GM19023 (cell line): ENCODE data around the gene TMEM59L.

Experiments used
- ATAC-seq: cut with Tn5 transposase; IDR thresholded peaks from one replicate; pipeline ENCODE4 v1.9.1; 2021; ENCODE audit warnings: mild to moderate bottlenecking, moderate library complexity; ENCODE audit not compliant: unreplicated experiment

Gene TMEM59L

DNA sequence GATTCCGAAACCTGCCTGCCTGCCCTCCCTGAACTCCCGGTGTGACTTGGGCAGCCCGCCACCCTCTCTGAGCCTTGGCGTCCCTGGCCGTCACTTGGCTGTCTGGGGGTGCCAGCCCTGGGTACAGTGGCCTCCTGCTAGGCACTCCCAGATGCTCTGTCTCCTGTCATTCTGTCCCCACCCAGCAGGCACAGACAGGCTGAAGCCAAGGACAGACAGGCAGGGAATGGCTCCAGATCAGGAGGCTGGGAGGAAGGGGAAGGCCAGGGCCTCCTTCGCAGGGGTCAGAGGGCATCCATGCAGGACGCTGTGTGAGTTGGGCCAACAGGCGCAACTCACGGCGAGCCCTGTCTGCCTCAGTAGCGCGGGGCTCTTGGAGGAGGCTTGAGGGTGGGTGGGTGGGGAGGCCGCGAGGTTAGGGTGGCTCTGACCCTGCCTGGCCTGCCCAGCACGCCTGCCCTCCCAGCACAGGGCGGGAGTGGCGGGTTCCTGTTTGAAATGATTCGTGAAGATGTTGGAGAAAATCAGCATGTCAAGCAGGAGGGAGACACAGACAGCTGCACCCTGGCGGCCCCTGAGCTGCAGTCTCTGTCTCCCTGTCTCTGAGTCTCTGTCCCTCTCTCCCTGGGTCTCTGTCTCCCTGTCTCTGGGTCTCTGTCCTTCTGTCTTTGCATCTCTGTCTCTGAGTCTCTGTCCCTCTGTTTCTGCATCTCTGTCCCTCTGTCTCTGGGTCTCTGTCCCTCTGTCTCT is 43.8 kb downstream of the TMEM59L start:
- no peak for ATAC-seq

DNA sequence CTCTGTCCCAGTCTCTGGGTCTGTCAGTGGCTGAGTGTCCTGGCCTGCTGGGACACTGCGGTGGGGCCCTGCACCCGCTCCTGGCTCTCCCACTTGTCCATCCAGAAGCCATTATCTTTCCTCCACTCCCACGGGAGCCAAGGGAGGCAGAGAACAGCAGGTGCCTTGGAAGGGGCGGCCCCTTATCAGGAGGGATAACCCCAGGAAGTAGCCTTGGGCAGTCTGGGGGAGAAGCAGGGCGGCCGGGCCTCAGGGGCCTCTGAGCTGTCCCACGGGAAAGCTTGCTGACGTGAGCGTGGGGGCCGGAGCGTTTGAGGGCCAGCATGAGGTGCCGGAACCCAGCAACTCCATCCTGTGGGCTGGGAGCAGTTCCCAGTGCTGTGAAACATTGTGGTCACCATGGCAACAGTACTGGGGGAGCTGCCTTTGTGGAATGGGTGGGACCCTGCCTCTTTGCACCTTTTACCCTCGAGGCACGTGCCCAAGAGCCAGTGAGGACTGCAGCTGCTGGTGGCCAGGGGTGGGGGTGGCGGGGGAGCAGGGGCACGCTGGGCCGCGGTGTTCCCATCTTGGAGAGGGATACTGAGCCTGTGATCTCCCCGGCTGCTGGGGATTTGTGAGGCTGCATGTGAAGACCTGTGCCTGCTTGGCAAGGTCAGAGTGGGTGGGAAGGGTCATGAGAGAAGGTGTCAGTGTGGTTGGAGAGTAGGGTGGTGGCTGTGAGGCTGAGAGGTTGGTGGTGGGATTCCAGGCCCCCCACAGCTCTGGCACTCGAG is 45.1 kb downstream of the TMEM59L start:
- no peak for ATAC-seq

DNA sequence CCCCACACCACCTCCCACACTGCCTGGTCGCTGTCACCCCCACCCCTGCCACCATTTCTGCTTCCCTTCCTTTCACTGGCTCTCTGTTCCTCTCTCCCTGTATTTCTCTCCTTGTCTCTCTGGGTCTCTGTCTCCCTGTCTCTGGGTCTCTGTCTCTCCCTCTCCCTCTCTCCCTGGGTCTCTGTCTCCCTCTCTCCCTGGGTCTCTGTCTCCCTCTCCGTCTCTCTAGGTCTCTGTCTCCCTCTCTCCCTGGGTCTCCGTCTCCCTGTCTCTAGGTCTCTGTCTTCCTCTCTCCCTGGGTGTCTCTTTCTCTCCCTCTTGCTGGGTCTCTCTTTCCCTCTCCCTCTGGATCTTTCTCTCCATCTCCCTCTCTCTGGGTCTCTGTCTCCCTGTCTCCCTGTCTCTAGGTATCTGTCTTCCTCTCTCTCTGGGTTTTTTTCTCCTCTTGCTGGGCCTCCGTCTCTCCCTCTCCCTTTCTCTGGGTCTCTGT is 45.7 kb downstream of the TMEM59L start:
- no peak for ATAC-seq

DNA sequence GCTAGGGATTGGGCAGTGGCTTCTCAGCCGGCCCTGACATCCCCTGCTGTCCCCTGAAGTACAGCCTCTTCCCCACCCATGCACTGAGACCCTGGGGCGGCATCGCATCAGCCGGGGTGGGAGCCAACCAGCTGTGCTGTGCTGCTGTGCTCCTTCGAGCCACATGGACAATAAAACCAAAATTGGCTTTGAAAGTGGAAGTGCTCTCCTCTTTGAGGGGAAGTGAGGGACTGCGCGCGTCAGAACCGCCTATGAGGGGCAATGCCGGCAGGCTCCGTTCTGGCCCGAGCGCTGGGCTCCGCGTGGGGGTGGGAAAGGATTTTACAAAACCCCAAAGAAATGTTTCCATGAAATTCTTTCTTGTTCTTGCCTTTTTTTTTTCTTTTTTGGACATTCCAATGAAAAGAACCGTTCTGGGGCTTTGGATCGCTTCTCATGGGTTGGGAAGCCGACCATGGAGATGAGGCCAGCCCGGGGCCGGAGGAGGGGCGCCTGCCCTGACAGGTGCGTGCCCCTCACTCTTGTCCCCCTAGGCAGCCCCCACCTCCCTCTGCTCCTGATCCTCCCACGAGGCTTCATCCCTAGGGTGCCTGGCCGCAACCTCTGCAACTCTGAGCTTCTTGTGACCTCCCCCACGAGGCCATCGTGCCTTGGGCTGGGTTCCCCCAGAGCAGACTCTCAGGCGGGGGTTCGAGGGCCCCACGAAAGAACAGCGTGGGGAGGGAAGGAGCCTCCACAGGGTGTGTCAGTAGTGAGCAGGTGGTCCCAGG is 46.8 kb downstream of the TMEM59L start:
- ATAC-seq, result no peak

DNA sequence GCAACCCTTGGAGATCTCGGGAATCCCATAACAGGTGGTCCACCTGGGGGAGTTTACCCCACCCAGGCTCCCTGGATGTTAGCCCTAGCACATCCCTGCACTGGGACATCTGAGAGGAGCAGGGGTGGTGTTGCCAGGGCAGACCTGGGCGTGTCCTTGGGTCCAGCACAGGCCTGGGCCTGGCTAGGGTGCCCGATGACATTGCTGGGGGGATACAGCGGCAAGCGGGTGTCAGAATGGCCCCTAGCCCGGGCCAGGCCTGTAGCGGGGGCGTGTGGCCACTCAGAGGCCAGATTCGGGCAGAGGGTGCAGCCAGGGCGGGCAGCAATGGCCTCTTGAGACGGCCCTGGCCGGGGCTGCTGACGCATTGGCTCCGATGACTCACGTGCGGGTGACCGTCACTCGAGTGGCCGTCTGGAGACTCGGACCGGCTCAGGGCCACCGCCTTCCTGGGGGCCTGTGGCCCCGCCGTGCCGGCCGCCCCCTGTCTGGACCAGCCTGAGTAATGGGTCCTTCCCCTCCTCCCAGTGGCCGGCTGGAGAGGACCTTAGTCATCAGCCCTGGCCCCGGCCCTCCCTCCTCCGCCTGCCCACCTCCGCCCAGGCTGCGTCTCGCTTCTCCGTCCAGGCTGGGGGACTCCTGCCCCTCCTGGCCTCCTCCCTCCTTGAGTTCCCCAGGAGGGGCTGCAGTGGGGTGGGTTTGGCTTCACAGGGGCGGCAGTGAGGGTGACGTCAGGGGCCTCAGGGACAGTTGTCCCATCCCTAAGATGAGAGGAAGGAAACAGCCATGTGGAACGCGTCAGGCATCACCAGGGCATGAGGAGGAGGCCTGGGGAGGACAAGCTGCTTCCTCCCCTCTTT is 47.6 kb downstream of the TMEM59L start:
- ATAC-seq, result no peak

DNA sequence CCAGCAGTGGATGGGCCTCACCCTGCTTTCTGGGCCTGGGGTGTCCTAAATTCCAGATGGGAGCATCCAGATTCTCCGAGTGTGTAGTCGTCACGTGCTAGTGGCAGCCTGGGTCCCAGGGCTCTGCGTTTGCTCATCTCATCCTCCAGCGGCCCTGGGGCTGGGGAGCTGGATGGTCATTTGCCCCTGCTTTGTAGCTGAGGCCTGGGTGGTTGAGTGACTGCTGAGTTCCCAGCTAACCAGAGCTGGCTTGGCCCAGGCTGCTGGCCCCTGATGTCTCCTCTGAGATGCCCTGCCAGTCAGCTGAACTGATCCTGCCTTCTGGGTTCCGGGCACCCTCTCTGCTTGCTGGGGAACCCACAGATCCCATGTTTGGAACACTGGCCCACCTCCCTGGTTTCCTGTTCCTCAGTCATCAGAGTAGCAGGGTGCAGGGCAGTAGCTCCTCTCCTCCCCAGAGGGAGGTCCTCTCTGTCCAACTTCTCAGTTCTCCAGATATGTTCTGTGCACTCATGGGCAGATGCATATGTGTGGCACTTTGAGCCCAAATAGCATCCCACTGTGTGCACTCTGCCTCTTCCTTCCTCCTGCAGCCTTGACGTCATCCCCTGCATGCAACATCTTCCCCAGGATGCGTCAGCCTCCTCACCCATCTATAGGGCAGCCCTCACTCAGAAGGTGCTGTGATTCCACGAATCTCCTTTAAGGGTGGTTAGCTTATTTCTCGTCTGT is 48.4 kb downstream of the TMEM59L start:
- ATAC-seq, result no peak

DNA sequence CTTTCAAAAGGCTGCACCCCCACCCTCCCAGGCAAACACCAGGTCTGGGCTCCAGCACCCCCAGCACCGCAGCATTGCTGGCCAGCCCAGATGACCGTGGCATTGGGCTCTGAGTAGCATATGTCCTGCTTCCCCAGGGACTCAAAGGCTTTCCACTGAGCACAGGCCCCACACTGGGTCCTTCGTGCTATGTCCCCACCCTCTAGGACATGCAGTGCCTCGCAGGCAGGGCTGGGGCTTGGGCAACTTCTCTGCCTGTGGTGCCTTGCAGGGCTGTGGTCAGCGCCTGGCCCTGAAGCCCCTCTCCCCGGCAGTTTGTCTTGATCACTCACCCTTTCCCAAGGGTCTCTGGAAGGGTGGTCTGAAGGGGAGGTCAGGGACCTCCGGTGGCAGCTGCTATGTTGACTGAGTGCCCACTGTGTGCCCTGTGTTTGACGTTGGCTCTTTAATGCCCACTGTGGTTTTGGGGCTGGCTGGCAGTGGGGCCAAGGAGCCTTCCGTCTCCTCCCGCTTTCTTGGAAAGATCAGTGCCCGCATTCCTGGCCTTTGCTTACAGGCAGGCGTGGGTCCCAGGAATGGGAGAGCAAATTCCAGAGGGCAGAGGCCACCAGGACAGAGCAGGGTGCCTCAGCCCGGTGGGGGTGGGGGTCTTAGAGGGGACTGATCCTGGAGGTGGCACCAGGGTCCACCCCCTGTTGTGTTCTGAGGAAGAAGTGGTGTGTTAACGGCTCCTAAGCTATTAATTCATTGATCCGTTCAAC is 50.5 kb downstream of the TMEM59L start:
- ATAC-seq, result no peak

DNA sequence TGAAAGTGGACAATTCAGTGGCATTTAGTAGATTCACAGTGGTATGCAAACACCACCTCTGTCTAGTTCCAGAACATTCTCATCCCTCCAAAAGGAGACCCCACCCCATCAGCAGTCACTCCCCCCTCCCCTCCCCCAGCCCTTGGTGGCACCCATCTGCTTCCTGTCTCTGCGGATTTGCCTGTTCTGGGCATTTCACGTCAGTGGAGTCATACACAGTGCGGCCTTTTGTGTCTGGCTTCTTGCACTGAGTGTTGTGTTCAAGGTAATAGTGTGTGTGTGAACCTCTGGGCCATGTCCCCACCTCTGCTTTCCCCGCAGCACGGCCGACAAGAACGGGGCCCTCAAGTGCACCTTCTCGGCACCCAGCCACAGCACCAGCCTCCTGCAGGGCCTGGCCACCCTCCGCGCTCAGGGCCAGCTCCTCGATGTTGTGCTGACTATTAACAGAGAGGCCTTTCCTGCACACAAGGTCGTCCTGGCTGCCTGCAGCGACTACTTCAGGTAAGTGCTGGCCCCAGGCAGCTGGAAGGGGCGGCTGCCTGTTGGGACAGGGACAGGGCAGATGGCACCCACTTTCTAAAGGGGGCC is 51.4 kb downstream of the TMEM59L start:
- ATAC-seq, result no peak

DNA sequence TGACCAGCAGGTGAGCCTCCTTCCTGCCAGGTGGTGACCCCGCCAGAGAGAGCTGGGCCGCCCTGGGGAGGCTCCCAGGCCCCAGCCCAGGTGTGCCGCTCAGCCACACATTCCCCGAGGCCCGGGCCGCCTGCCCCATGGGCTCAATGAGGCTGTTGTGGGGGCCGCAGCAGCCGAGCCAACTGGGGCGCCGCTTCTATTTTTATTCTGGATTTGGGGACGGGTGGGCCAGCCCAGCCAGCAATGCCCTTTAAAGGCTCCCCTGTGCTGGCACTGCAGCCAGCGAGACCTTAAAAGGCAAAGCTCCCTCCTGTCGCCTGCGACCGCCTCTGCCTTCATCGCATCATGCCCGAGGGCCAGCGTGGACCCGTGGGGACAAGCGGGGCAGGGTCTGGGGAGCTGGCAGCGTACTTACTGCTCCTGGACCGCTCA is 53.1 kb downstream of the TMEM59L start:
- ATAC-seq, result no peak

DNA sequence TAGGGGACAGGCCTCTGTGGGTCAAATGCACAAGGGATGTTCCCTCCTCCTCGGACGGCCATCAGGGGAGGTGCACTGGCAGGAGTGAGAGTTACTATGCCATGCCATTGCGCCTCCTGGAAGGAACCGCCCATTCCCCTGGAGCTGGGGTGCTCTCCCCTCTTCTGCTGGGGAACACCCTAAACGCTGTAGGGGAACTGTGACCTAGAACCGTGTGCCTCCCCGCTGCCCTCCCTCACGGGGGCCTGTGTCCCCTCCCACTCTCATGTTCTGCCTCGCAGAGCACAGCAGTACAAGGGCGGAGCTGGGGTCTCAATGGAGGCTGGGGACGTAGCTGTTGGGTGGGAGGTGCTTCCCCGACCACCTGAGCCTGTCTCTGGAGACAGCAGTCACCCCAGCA is 53.6 kb downstream of the TMEM59L start:
- ATAC-seq, result no peak

DNA sequence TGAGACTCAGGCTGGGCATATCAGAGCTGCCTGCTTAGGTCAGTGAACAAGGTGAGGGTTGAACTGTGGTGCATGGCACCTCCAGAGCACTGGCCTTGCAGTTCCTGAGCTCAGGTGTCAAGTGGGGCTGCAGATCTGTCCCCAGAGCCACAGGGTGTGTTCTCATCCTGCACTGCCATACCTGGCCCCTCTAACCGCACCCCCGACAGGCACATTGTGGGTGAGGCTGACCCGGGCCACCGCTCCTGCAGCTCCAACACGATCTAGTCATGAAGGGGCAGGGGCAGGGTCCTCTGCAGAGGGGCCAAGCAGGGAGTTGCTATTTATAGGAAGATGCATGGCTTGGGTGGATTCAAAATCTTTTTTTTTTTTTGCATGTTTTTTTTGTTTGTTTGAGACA is 54.1 kb downstream of the TMEM59L start:
- ATAC-seq, result no peak

DNA sequence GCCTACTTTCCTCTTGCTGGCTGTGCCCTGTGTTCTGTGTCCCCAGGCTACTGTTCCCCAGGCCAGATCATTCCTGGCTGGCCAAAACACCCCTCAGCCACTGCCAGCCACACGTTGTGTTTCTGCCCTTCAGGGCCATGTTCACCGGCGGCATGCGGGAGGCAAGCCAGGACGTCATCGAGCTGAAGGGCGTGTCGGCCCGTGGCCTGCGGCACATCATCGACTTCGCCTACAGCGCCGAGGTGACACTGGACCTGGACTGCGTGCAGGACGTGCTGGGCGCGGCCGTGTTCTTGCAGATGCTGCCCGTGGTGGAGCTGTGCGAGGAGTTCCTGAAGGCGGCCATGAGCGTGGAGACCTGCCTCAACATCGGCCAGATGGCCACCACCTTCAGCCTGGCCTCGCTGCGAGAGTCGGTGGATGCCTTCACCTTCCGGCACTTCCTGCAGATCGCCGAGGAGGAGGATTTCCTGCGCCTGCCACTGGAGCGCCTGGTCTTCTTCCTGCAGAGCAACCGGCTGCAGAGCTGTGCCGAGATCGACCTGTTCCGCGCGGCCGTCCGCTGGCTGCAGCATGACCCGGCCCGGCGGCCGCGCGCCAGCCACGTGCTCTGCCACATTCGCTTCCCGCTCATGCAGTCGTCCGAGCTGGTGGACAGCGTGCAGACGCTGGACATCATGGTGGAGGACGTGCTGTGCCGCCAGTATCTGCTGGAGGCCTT is 55.0 kb downstream of the TMEM59L start:
- no peak for ATAC-seq

DNA sequence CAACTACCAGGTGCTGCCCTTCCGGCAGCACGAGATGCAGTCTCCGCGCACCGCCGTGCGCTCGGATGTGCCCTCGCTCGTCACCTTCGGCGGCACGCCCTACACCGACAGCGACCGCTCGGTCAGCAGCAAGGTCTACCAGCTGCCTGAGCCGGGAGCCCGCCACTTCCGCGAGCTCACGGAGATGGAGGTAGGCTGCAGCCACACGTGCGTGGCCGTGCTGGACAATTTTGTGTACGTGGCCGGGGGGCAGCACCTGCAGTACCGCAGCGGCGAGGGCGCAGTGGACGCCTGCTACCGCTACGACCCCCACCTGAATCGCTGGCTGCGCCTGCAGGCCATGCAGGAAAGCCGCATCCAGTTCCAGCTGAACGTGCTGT is 55.6 kb downstream of the TMEM59L start:
- ATAC-seq, result no peak

DNA sequence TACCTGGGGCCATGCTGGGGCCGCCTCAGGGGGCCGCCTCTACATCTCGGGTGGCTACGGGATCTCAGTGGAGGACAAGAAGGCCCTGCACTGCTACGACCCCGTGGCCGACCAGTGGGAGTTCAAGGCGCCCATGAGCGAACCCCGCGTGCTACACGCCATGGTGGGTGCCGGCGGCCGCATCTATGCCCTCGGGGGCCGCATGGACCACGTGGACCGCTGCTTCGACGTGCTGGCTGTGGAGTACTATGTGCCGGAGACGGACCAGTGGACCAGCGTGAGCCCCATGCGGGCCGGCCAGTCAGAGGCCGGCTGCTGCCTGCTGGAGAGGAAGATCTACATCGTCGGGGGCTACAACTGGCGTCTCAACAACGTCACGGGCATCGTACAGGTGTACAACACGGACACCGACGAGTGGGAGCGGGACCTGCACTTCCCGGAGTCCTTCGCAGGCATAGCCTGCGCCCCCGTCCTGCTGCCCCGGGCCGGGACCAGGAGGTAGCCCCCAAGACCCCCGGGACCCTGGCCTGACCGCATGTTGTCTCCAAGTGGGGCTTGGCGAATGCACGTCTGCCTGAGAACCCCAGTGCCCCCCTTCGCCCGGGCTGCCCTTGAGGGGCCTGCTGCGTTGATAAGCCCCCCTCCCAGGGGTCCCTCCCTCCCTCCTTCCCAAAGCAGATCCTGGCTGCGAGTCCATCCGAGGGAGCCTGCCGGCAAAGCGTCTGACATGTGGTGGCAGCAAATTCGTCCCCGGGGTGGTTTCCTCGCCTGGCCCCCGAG is 56.3 kb downstream of the TMEM59L start:
- no peak for ATAC-seq

DNA sequence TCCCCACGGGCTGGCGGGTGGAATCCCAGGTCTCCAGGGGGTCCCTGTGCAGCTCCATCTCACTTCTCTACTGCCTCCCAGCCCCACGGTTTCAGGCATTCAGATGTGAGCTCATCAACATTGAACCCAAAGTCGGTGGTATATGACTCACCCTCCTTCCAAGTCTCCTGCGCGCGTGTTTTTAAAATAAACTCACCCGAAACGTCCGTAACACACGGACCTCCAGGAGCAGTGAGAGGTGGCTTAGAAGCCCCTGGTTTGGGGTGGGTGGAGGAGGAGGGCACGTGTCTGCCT is 56.8 kb downstream of the TMEM59L start:
- ATAC-seq, result no peak

DNA sequence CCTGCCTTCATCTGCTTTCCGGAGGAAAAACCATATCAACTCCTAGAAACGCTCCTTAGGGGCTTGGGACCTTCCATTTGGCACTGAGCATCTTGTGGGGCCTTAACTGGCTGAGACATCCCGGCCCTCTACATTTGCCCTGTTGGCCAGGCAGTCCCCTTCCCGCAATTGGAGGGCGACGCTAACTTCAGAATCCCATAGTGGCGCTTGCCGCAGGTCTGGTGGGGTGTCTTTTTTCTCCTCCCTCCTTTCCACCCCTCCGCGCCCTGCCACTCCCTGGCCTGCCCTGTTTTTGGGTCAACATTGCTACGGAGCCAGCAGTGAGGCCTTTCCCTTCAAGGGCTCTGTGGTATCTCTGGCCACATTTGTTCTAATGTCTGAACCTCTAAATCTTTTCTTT is 57.2 kb downstream of the TMEM59L start:
- ATAC-seq, result no peak

DNA sequence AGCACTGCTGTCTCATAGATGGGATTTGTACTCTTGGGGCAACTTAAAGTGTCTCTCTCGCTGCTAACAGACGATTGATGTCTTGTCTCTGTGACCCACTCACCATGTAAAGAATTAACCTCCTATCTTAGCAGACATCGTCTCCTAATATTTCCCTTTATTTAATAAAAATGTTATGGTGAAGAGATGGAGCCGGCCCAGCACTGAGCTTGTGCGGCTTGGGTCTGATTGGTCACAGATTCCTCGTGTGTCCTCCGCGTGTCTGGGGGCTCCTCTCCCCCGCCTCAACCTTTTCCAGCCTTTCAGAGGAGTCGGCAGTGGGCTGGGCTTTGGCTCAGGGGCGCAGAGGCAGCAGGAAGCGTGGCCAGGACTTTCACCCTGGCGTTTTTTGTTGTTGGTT is 57.6 kb downstream of the TMEM59L start:
- ATAC-seq, result no peak
